H9 (cell line): ENCODE data around the gene NFIL3. TPM values are rescaled to one million over a fixed set of nuclear protein-coding genes. Genes with fewer than 3 reads are reported as not detected.

Experiments used
- DNase-seq: peaks from one replicate; pipeline ENCODE4 v3.0.0-alpha.2; 2017
- H2AFZ ChIP-seq: one replicate; pipeline ENCODE4 v1.6.1; 2013; ENCODE audit warnings: mild to moderate bottlenecking, low read length, control low read depth, moderate library complexity
- H2AK5ac ChIP-seq: 2 replicates; pipeline ENCODE4 v1.6.1; 2013; ENCODE audit warnings: low read length, control low read depth, mixed read lengths; ENCODE audit not compliant: insufficient read length
- H2BK120ac ChIP-seq: one replicate; pipeline ENCODE4 v1.6.1; 2013; ENCODE audit warnings: low read depth, mild to moderate bottlenecking, low read length, control low read depth, inconsistent platforms; ENCODE audit not compliant: poor library complexity, severe bottlenecking
- H2BK12ac ChIP-seq: 2 replicates; pipeline ENCODE4 v1.6.1; 2013; ENCODE audit warnings: low read length, control low read depth, mixed read lengths, low read depth; ENCODE audit not compliant: insufficient read length
- H2BK15ac ChIP-seq: 2 replicates; pipeline ENCODE4 v1.6.1; 2013; ENCODE audit warnings: low read depth, low read length, control low read depth
- H2BK20ac ChIP-seq: one replicate; pipeline ENCODE4 v1.6.1; 2013; ENCODE audit warnings: low read depth, mild to moderate bottlenecking, low read length, control low read depth, inconsistent platforms; ENCODE audit not compliant: poor library complexity, severe bottlenecking
- H2BK5ac ChIP-seq: 2 replicates; pipeline ENCODE4 v1.6.1; 2013; ENCODE audit warnings: low read length, control low read depth, mixed read lengths; ENCODE audit not compliant: insufficient read length
- H3K14ac ChIP-seq: 2 replicates; pipeline ENCODE4 v1.6.1; 2013; ENCODE audit warnings: low read length, control low read depth; ENCODE audit not compliant: insufficient read depth
- H3K18ac ChIP-seq: 2 replicates; pipeline ENCODE4 v1.6.1; 2013; ENCODE audit warnings: low read depth, mild to moderate bottlenecking, mixed read lengths, low read length, control low read depth; ENCODE audit not compliant: insufficient read length
- H3K23ac ChIP-seq: 2 replicates; pipeline ENCODE4 v1.6.1; 2013; ENCODE audit warnings: low read length, control low read depth, mixed read lengths, low read depth; ENCODE audit not compliant: insufficient read length
- H3K23me2 ChIP-seq: 2 replicates; pipeline ENCODE4 v1.6.1; 2013; ENCODE audit warnings: low read depth, mild to moderate bottlenecking, mixed read lengths, low read length, control low read depth; ENCODE audit not compliant: insufficient read length, poor library complexity, severe bottlenecking
- H3K27ac ChIP-seq: 2 replicates; pipeline ENCODE4 v1.5.1; 2013; ENCODE audit warnings: low read length, control low read depth, mixed read lengths, low read depth; ENCODE audit not compliant: insufficient read length
- H3K27me3 ChIP-seq: 2 replicates; pipeline ENCODE4 v1.6.1; 2013; ENCODE audit warnings: low read length, control low read depth, inconsistent platforms; ENCODE audit not compliant: insufficient read depth
- H3K4ac ChIP-seq: 2 replicates; pipeline ENCODE4 v1.6.1; 2013; ENCODE audit warnings: low read depth, mild to moderate bottlenecking, control low read depth, inconsistent platforms, low read length, moderate library complexity
- H3K4me1 ChIP-seq: 2 replicates; pipeline ENCODE4 v1.6.1; 2013; ENCODE audit warnings: low read length, control low read depth, inconsistent platforms; ENCODE audit not compliant: insufficient read depth
- H3K4me2 ChIP-seq: 2 replicates; pipeline ENCODE4 v1.6.1; 2013; ENCODE audit warnings: low read length, control low read depth, mixed read lengths; ENCODE audit not compliant: insufficient read length, insufficient read depth
- H3K56ac ChIP-seq: 2 replicates; pipeline ENCODE4 v1.6.1; 2013; ENCODE audit warnings: low read depth, mild to moderate bottlenecking, mixed read lengths, low read length, control low read depth; ENCODE audit not compliant: insufficient read length
- H3K79me1 ChIP-seq: 2 replicates; pipeline ENCODE4 v1.6.1; 2013; ENCODE audit warnings: low read depth, mild to moderate bottlenecking, moderate library complexity, low read length, control low read depth, inconsistent platforms; ENCODE audit not compliant: insufficient read depth, poor library complexity, severe bottlenecking
- H3K79me2 ChIP-seq: 2 replicates; pipeline ENCODE4 v1.6.1; 2013; ENCODE audit warnings: low read length, control low read depth, inconsistent platforms; ENCODE audit not compliant: insufficient read depth
- H3K9ac ChIP-seq: 2 replicates; pipeline ENCODE4 v1.6.1; 2013; ENCODE audit warnings: low read length, control low read depth, mixed read lengths; ENCODE audit not compliant: insufficient read length; ENCODE audit errors: extremely low read depth
- H3K9me3 ChIP-seq: one replicate; pipeline ENCODE4 v1.6.1; 2013; ENCODE audit warnings: low read depth, low read length, inconsistent platforms; ENCODE audit not compliant: control insufficient read depth
- H3T11ph ChIP-seq: one replicate; pipeline ENCODE4 v1.6.1; 2013; ENCODE audit warnings: mild to moderate bottlenecking, low read length, control low read depth, inconsistent platforms
- H4K20me1 ChIP-seq: one replicate; pipeline ENCODE4 v1.6.1; 2013; ENCODE audit not compliant: control insufficient read depth, insufficient read length, insufficient read depth
- H4K5ac ChIP-seq: 2 replicates; pipeline ENCODE4 v1.6.1; 2013; ENCODE audit warnings: low read depth, mild to moderate bottlenecking, mixed read lengths, low read length, control low read depth; ENCODE audit not compliant: insufficient read length
- H4K8ac ChIP-seq: replicated peaks from 2 replicates; pipeline ENCODE4 v1.6.1; 2013; ENCODE audit warnings: low read length, control low read depth, mixed read lengths, low read depth; ENCODE audit not compliant: insufficient read length
- H4K91ac ChIP-seq: 2 replicates; pipeline ENCODE4 v1.6.1; 2013; ENCODE audit warnings: low read depth, mild to moderate bottlenecking, moderate library complexity, mixed read lengths, low read length, control low read depth; ENCODE audit not compliant: insufficient read length
- H3K27ac Mint-ChIP-seq, 3 experiments: 2 replicates in 2 of 3; 3 replicates in 1 of 3; pipeline ENCODE4 v1.8.0; 2020 to 2021; ENCODE audit warnings: mixed read lengths in 3 of 3, mild to moderate bottlenecking in 1 of 3, moderate library complexity in 1 of 3
- H3K27me3 Mint-ChIP-seq: 2 replicates; pipeline ENCODE4 v1.8.0; 2021; ENCODE audit warnings: low read depth, mild to moderate bottlenecking, moderate library complexity, mixed read lengths
- H3K36me3 Mint-ChIP-seq, 3 experiments: 2 replicates in 2 of 3; 3 replicates in 1 of 3; pipeline ENCODE4 v1.8.0; 2020 to 2021; ENCODE audit warnings: low read depth in 3 of 3, mixed read lengths in 3 of 3; ENCODE audit not compliant: insufficient read depth in 1 of 3
- H3K4me1 Mint-ChIP-seq, 2 experiments: 2 replicates each; pipeline ENCODE4 v1.8.0; 2020; ENCODE audit warnings: mixed read lengths in 2 of 2
- H3K4me3 Mint-ChIP-seq, 2 experiments: 2 replicates in 1 of 2; 3 replicates in 1 of 2; pipeline ENCODE4 v1.8.0; 2020 to 2021; ENCODE audit warnings: mild to moderate bottlenecking in 2 of 2, mixed read lengths in 2 of 2, moderate library complexity in 1 of 2
- H3K9me3 Mint-ChIP-seq, 2 experiments: 2 replicates in 1 of 2; 3 replicates in 1 of 2; pipeline ENCODE4 v1.8.0; 2020; ENCODE audit warnings: mild to moderate bottlenecking in 2 of 2, mixed read lengths in 2 of 2, moderate library complexity in 1 of 2
- WGBS: extraction: QIAGEN DNeasy Blood & Tissue Kit; methylation state at CpG from one replicate; pipeline ENCODE4 v1.1.7; 2013; ENCODE audit warnings: missing lambda C conversion rate, low lambda C conversion rate, mixed read lengths; ENCODE audit not compliant: insufficient read length; ENCODE audit errors: extremely low coverage; 5-methylcytosine and 5-hydroxymethylcytosine counted together
- total RNA-seq: library from RNA; stranded (reverse); gene quantifications from 2 replicates; pipeline ENCODE4 v1.2.1, GENCODE V29; 2021
- TF ChIP-seq, protein P1 (sequence below): fragments of 200-600 bp; sonication (generic); conservative IDR thresholded peaks from 3 replicates; pipeline ENCODE4 v1.8.0; 2021; ENCODE audit warnings: antibody characterized with exemption, mild to moderate bottlenecking

The NFIL3 gene
- total RNA-seq, 1 experiment from 2014 or later = 8.4 TPM

DNA sequence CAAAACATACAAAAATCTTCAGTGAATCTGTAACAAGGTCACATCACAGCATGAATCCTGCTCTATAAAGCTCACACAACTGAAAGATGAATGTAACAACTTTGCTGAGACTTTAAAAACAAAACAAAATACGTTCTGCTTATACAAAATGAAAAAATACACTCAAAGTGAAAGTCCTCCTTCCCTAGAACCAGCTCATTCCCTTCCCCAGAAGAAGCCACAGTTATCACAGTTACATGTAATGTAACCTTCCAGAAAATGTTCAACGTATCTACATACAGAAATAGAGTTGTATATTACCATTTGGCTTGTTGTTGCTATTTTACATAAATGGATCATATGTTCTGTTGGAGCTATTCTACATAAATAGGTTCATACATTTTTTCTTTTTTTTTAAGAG is 64.5 kb downstream of the NFIL3 start:
- Histone ChIP-seq H3K79me2 (peaks cover 15% of the 10 kb centered on the region; the same call in 1 of the 2 replicates), H3K27ac (no peak overlapping the region), H3T11ph (no peak overlapping the region), H2AFZ (no peak overlapping the region), H2BK15ac (no peak overlapping the region), H3K9ac (no peak overlapping the region), H3K79me1 (no peaks in the 10 kb centered on the region), H3K23ac (no peak overlapping the region), H2AK5ac (no peak overlapping the region), H3K9me3 (no peaks in the 10 kb centered on the region), H4K5ac (no peak overlapping the region), H3K4me1 (peaks cover 8% of the 10 kb centered on the region), H2BK20ac (no peak overlapping the region), H4K20me1 (no peaks in the 10 kb centered on the region), H3K27me3 (no peaks in the 10 kb centered on the region), H3K4ac (no peak overlapping the region), H2BK120ac (no peak overlapping the region), H4K8ac (no peak overlapping the region), H2BK12ac (no peak overlapping the region), H3K23me2 (no peaks in the 10 kb centered on the region), H3K18ac (no peak overlapping the region), H4K91ac (no peak overlapping the region), H3K14ac (no peak overlapping the region), H3K4me2 (no peak overlapping the region), H3K56ac (no peak overlapping the region), H2BK5ac (no peak overlapping the region)
- WGBS = no CpG with 5 or more reads among the region's 2 CpGs
- Mint-ChIP-seq H3K4me3 (0 out of 5 replicates have a peak overlapping the region, but pooled peaks of 1 of the 2 experiments have one; percentile 33), H3K27me3 (no peaks in the 10 kb centered on the region; the same call in 1 of the 2 replicates), H3K9me3 (peaks cover 0 to 5% of the 10 kb centered on the region in 2 experiments; a peak in 3 of 5 replicates), H3K36me3 (peaks cover 12 to 44% (median 22%) of the 10 kb centered on the region in 3 experiments), H3K4me1 (peaks cover 22 to 27% of the 10 kb centered on the region in 2 experiments), H3K27ac (peak overlapping the region in 1 of 3 experiments; percentile 27; a peak in 2 of 7 replicates)
- TF ChIP-seq, protein P1, sequence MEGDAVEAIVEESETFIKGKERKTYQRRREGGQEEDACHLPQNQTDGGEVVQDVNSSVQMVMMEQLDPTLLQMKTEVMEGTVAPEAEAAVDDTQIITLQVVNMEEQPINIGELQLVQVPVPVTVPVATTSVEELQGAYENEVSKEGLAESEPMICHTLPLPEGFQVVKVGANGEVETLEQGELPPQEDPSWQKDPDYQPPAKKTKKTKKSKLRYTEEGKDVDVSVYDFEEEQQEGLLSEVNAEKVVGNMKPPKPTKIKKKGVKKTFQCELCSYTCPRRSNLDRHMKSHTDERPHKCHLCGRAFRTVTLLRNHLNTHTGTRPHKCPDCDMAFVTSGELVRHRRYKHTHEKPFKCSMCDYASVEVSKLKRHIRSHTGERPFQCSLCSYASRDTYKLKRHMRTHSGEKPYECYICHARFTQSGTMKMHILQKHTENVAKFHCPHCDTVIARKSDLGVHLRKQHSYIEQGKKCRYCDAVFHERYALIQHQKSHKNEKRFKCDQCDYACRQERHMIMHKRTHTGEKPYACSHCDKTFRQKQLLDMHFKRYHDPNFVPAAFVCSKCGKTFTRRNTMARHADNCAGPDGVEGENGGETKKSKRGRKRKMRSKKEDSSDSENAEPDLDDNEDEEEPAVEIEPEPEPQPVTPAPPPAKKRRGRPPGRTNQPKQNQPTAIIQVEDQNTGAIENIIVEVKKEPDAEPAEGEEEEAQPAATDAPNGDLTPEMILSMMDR = no peak
- DNase-seq = no peak

Other genes with a start within 250 kb of the NFIL3 start
- 20.2 and 21.7 TPM in 2 replicates for gene AUH, start 61.9 kb downstream of the NFIL3 start, total RNA-seq